ENCODE data around the gene CBLN3.

- no peak for TF ChIP-seq CTCF (IDR thresholded peaks at IDR 0.05; ENCODE audit: poor library complexity, severe bottlenecking)
- no peak for TF ChIP-seq TAF1 (IDR thresholded peaks at IDR 0.05; ENCODE audit: low read depth)
- no peak for TF ChIP-seq EZH2 (IDR thresholded peaks at IDR 0.05; ENCODE audit: borderline replicate concordance, insufficient read depth, low read length, poor library complexity, severe bottlenecking)
- TF ChIP-seq RAD21 (conservative IDR thresholded peaks at IDR 0.05), result no peak
- TF ChIP-seq POLR2AphosphoS5 (IDR thresholded peaks at IDR 0.05), result no peak
- TF ChIP-seq SMC3 (conservative IDR thresholded peaks at IDR 0.05; ENCODE audit: poor library complexity), result no peak
Observed at GRCh38 chr14:24435192-24435810, 5.8 kb upstream of the CBLN3 start.
